Activated CD4-positive, alpha-beta T cell treated with anti-CD3 and anti-CD28 coated beads, Interleukin-2, amount 50 U/mL, for 16 hours (primary cell): ENCODE measurements around the gene DEGS2.
"Not testable (repeated sequence)": the region's sequence is repeated elsewhere in the genome, so short reads cannot be mapped to it uniquely, and the experiment has no call there.

Experiments used
- DNase-seq: peaks from one replicate; pipeline ENCODE4 v3.0.0-alpha.2; 2020

DEGS2 gene

DNA sequence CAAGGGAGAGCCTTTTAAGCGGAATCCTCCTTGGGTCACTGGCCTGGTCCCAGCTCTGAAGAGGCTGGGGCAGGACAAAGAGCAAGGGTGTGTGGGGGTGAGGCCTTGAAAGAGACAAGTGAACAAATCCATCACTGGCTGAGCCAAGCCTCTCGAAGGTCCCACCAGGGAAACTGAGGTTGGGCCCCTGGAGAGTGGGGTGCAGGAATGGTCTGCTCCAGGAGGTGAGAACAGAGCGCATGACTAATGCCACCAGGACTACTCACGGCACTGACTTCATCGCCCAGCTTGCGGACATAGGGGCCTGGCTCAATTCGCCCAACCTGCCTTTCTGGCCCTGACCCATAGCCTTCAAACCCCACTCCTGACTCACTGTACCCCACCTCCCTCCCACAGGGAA lies 19.2 kb upstream of the DEGS2 start:
- DNase-seq: no peak

DNA sequence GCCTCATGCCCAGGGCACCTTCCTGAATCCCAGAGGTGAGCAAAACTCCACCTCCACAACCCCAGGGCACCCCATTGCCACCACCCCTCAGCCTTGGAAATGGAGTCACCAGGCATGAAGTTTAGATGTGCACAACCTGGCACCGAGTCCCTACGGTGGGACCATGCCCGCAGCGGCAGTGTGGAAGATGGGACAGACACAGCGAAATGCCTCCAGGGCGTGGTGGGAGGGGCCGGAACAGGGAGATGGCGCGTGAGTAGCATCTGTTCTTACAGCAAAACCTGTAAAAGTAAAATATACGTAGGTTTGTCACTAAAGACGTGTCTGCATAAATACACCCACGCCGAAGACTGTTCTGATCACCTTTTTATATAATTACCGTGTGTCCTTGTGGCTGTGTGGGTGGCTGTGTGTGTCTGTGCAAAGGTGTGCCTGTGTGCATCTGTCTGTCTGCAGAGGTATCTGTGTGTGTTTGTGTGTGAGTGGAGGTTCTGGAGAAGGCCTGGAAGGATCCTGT lies 17.4 kb upstream of the DEGS2 start:
- DNase-seq: no peak

DNA sequence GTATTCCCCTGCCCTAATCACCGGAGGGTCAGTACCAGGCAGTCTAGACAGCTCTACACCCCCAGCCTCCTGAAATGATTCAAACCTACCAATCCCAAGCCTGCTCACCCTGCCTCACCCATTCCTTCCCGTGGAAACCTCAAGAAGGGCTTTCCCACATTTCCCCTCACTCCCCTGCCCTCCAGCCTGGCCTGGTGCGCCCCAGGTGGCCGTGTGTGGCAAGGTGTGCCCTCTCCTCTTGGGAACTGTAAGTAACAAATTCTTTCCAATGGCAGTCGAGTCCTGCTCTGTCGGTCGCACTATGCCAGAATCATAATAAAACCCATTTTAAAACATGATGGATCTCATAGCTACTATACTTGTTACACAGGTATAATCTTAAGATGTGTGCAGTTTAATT lies 13.9 kb upstream of the DEGS2 start:
- no peak for DNase-seq

DNA sequence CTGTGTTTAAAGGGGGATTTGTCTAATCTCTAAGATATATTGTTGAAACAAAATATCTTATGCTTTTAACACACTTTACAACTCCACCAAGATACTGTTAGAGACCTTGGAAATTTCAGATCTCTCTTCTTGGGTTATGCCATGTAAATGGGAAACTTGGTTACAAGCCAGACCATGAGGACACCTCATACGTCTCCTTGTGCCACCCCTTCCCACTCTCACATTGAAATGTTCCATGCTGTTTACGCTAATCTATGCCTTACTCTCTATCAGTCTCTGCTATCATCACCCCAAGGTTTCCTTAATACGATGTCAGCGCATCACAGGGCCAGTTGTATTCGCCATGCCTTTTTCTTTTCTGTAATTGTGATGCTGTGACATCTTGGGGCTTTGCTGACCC lies 13.4 kb upstream of the DEGS2 start:
- no peak for DNase-seq

DNA sequence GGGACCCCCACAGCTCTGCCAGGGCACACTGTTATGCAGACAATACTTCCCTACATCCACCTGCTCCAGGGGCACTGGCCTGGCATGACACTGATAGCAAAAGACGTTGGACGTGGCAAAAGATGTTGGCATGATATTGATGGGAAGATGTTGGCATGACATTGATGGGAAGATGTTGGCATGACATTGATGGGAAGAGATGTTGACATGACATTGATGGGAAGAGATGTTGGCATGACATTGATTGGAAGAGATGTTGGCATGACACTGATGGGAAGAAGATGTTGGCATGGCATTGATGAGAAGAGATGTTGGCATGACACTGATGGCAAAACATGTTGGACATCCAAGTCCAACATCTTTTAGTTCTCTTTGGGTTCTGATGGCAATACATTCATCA lies 11.4 kb upstream of the DEGS2 start:
- no peak for DNase-seq

DNA sequence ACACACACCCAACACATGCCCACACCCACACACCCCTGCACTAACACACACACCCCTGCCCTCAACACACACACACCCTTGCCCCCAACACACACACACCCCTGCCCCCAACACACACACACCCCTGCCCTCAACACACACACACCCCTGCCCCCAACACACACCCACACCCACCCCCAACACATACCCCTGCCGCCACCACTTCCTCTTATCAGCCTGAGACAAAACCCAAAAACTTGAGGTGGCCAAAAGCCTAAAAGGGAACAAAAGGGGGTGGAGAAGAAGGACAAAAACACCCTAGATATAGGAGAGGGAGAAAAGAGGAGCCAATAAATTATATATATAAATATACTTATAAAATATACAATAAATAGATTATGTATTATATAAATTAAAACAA lies 9.1 kb upstream of the DEGS2 start:
- no peak for DNase-seq

DNA sequence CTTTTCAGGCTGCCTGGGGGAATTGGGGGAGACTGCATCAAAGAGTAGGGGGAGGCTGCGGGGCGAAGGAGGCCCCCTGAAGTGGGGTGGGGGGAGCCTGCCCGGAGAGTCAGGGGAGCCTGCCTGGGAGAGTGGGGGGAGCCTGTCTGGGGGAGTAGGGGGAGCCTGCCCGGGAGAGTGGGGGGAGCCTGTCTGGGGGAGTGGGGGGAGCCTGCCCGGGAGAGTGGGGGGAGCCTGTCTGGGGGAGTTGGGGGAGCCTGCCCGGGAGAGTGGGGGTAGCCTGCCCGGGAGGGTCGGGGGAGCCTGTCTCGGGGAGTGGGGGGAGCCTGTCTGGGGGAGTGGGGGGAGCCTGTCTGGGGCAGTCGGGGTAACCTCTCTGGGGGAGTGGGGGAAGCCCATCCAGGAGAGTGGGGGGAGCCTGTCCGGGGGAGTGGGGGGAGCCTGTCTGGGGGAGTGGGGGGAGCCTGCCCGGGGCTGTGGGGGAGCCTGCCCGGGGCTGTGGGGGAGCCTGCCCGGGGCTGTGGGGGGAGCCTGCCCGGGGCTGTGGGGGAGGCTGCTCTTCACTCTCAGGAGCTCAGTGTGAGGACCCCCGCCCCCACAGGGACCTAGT lies 6.5 kb upstream of the DEGS2 start:
- no peak for DNase-seq

DNA sequence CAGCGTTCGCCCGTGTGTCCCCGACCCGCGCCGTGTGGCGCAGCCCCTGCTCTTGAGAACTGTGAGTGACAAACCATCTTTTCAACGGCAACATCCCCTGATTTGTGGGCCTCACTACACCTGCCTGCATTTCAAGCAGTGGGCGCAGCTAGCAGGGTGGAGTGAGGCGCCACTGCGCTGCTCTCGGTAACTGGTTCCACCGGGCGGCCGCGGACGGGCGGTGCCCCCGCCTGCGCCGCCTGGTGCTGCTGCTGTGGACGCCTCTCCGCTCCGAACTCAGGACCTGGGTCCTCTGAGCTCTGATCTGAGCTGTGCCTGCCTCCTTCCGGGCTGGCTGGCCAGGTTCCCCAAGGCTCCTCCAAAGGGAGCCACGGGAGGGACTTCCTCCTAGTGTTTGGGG lies 5.9 kb upstream of the DEGS2 start:
- DNase-seq: no peak

DNA sequence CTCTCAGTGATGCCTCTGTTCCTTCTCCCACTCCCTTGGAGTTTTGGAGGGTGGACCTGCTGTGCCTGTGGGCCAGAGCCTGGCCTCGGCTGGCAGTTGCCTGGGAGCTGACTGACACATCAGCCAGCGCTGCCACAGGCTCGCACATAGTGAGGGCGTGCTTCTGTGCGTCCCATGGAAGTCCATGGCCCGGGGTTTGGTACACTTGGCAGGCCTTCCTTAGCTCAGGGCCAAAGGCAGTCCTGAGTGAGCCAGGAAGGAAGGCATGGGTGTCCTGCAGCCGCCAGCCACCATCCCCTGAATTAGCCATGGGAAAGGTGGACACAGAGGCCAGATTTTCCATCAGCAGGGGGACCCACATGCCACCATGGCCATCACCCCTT lies 1.1 kb upstream of the DEGS2 start:
- no peak for DNase-seq

DNA sequence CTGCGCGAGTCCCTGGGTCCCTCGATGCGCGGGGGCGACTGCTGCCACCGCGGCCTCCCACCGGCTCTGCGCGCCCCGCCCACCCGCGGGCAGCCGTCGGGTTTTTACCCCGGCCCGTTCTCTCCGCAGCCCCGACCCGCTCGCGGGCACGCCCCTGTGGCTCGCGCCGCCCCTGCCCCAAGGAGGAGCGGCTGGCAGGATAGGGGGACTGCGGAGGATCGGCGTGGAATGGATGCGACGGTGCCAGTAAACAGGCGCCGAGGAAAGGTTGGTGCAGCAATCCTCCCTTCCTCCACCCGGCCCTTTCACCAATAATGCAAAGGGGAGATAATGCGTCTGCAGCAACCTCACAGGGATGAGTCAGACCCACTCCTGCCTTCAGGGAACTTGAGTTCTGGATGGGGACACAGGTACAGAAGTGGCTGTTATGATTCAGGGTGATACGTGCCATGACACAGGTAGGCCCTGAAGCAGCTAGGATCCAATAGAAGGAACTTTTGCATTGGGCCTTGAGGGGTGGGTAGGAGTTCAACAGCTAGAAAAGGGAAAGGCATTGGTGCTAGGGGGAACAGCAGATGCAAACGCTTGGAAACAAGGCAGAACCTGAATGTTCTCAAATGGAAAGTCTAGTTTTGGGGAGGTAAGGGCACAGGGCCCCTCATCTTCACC lies 554 bp upstream of the DEGS2 start:
- DNase-seq: no peak

DNA sequence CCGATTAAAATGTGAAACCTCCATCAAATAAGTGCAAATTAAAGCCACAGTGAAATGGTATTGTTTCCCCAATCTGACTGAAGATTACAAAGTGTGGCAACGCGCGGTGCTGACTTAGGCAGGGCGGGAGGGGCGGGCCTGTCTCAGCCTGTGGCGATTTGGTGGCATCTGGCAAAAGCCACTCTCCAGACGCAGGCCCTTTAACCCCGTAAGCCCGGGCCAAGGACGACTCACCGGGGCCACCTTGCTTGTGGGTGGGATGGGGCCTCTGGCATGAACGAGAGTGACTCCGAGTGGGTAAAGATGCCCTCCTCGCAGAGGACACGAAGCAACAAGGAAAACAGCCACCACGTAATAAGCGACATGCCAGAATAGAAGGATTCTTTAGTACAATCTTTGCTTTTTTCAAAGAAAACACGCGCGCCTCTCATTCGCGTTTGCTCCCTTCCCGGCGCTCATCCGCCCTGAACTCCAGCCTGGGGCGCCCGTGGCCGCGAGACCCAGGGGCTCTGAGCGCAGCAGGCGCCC lies 815 bp downstream of the DEGS2 start:
- no peak for DNase-seq

DNA sequence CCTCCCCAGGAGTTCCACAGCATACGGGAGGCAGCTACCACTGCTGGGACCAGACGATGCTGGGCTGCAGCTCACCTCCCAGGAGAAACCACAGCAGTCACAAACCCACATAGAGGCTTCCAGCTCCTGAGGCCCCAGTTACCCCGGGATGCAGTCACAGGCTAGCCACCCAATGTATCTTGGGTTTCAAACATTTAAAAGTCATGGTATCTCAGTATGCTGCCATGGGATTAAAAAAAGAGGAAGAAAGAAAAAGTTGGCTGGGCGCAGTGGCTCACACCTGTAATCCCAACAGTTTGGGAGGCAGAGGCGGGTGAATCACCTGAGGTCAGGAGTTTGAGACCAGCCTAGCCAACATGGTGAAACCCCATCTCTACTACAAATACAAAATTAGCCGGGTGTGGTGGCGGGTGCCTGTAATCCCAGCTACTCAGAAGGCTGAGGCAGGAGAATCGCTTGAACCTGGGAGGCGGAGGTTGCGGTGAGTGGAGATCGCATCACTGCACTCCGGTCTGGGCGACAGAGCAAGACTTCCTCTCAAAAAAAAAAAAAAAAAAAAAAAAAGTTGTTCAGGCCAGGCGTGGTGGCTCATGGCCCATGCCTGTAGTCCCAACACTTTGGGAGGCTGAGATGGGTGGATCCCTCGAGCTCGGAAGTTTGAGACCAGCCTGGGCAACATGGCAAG lies 1.8 kb downstream of the DEGS2 start:
- DNase-seq: not testable (repeated sequence)

DNA sequence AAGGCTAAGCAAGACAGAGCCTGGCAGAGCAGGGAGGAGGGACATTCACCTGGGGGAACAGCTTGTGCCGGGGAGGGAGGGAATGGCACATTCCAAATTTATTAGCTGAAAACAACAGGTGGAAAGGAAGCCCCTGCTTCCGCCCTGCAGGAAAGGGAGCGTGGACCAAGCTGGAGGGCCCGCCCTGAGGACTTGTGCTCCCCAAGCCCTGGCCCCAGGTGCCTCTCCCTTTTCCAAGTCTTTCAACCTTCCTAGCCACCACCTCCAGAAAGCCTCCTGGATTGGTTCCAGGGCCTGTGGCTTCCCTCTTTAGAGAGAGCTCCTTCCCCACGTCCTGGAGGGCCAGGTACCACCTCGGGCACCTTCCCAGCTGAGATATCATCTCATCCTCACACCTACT lies 2.7 kb downstream of the DEGS2 start:
- no peak for DNase-seq

DNA sequence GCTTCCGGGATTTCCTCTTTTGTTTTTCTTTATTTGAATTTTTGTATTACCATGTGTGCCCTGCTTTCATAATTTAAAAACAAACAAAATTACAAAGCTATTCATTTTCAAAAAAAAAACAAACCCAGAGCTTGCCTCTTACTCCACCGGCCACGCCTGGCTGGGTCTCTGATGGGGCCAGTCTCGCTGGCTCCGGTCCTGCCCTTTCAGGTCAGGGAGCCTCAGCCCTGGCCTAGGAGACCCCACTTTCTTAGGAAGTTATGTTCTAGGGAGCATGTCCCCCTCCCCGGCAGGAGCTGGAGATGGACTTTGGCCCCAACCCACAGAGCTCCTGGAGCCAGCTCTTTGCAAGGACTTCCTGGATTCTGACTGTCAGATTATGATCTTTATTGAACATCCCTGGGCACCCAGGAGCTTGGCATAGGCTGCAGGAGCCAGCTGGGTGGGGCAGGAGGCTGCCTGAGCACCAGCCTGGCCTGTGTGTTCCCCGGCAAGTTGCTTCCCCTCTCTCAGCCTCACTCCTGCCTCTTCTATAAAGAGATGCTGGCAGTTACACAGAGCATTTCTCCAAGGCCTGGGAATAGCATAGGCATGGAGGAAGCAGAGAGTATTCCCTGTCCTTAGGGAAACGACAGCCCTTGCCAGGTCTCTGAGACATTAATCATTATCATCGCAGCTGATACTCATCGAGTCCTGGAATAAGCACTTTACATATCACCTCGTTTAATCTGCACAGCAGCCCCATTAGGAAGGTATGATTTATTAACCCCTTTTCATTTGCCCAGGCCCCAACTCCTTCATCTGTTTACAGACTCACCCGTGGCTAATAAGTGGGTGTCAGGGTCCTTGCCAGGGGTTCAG lies 3.5 kb downstream of the DEGS2 start:
- DNase-seq: no peak

DNA sequence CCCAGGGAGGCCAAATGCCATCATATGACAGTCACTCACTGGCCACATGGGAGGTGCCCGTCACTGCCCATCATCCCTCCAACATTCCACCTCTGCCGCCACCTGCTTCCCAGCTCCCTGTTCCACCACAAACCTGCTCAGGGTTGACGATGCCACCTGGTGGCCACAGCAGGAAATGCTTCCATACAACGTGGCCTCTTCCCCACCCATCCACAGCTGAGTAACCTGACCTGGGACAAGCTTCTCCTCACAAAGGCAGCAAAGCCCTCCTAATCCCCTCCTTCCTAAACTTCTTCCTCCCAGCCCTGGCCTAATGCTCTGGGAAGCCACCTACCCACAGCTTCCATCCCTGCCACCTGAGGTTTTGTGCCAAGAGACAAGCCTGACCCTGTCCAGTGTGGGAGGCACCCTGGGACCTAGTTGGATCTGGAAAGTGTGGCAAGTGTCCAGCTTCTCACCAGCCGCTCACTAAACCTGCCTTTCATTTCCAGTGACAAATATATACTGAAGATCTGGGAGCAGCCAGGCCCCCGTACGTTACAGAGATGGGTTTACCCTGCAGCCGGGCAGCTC lies 4.3 kb downstream of the DEGS2 start:
- DNase-seq: peak; percentile 27

DNA sequence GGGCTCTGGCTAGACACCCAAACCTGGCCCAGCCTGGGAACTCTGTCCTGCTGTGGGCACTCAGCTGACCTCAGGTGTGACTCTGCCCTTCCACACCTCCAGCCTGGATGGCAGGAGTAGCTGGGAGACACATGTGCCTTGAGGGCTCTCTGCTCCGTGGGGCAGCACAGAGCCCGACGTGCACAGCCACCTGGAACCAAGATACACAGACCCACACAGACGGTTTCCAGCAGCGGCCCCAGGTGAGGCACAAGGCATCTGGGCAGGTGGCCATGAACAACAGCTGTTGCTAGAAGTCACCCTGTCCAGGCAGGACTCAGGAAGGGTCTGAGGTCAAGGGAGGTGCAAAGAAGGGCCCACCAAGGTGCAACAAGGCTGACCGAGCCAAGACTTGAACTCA lies 5.9 kb downstream of the DEGS2 start:
- DNase-seq: no peak

DNA sequence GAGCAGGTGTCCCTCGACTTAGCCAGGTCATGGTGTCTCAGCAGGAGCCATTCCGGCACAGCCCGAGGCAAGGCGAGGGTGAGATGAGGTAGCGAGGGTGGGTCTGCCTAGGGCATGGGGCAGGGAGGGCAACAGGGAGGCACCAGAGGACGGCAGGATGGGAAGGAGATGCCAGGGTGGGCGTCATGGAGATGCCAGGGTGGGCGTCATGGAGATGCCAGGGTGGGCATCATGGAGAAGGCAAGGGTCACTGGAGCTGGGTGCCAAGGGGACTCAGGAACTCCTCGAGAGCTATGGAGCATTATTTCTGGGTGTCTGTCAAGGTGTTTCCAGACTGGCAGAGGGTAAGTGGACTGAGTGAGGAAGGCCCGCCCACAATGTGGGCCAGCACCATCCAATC lies 7.4 kb downstream of the DEGS2 start:
- DNase-seq: no peak

DNA sequence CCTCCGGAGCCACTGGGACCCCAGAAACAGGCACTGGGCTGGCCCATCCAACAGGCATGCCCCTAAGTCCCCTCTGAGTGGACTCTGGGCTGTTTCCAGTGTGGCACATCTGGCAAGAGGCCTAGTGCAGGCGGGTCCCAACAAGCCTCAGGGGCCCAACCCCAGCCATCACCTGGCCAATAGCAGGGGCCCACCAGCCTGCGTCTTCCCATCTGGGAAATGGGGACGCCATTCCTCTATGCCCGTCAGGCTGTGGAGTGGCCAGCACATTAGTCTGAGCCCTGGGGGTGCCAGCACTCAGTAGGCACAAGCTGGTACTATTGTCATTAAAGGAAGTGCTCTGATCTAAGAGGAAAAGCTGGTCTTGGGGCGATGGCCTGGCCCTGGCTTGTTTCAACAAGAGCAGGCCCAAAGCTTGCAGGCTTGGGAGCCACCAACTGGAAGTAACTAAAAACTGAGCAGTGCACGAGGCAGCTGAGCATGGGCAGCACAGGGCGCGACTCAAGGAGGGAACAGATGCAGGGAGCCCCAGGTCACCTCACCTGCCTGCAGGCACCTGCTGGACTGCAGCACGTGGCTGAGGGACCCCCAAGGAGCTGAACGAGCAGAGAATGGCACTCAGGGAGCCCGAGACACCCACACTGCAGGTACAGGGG lies 8.4 kb downstream of the DEGS2 start:
- DNase-seq: no peak

DNA sequence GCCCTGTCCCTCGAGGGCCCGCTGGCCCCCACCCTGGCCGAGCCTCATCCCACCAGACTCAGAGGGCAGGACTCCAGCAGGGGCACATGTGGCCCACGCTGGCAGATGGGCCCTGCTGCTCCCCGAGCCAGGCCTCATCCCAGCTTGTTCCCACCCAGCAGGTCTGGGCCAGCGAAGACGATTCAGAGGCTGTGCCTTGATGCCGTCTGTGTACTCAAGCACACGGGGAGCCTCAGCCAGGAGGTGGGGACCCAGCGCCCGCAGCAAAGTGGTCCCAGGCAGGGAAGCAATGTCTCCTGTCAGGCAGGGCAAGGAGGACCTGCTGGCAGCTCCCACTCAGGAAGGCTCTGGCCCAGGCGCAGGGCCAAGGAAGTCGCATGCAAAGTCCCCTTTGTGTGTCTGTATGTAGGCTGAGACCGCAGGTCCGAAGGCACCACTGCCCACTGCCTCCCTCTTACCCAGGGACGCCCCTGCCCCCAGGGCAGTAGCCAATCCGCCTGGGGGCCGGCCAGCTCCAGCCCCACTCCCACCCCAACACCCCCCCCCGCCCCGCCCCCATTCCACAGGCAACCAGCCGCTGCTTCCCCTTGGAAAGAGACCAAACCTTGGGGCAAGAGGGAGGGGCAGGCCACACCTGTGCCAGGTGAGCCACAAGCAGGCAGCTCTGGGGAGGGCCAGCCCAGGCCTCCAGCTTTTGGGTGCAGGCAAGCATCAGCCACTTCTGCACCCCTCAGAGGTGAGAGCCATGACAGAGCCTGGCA lies 9.4 kb downstream of the DEGS2 start:
- DNase-seq: no peak

DNA sequence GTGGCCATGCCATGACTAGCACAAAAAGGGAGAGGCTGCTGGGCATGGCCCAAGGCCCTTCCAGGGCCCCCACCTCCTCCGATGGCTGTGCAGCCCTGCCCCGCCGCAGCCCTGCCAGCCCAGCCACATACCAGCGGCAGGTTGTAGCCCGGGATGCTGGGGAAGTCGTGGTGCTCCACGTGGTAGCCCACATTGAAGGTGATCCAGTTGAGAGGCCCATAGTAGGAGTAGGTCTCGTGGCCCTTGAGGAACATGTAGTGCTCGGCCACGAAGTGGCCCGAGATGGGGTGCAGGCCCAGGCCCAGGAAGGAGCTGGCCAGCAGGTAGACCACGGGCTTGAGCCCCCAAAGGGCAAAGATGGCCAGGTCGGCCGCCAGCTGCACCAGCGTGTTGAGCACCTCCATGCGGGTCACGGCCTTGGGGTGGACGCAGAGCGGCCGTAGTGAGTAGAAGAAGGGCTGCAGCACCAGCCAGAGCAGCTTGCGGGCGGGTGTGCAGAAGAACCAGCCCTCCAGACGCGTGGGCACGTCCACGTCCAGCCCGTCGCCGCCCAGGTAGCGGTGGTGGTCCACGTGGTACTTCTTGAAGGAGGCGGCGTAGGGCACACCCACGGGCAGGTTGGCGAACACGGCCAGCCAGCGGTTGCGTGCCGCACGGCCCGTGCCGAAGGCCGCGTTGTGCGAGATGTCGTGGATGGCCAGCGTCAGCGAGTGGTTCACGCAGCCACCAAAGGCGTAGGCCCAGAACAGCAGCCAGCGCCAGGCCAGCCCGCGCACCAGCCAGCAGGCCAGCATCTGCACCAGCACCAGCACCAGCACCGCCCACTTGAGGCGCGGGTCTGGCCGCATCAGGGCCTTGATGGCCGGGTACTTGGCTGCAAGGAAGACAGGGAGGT lies 10.4 kb downstream of the DEGS2 start:
- DNase-seq: no peak
